Lower lobe of right lung (tissue), 2 donors: ENCODE measurements around the gene AATK. TPM values are rescaled to one million over a fixed set of nuclear protein-coding genes. Genes with fewer than 3 reads are reported as not detected.

Source experiments
- ATAC-seq, 2 donors: fragments of 200-7000 bp; cut with Tn5 transposase; one replicate each; pipeline ENCODE4 v1.9.1; 2020 to 2022; ENCODE audit warnings: mild to moderate bottlenecking in 2 of 2, moderate library complexity in 2 of 2
- DNase-seq: peaks from one replicate; pipeline ENCODE4 v3.0.0-alpha.2; 2020
- H3K27ac ChIP-seq: fragments of 200-600 bp; one replicate; pipeline ENCODE4 v1.8.0; 2022
- H3K27me3 ChIP-seq: fragments of 200-600 bp; one replicate; pipeline ENCODE4 v1.8.0; 2022; ENCODE audit warnings: low read depth
- H3K36me3 ChIP-seq: fragments of 200-600 bp; one replicate; pipeline ENCODE4 v1.8.0; 2022; ENCODE audit warnings: mild to moderate bottlenecking
- H3K4me1 ChIP-seq: fragments of 200-600 bp; one replicate; pipeline ENCODE4 v1.8.0; 2022
- H3K4me3 ChIP-seq: fragments of 200-600 bp; one replicate; pipeline ENCODE4 v1.8.0; 2022; ENCODE audit warnings: mild to moderate bottlenecking
- H3K9me3 ChIP-seq: fragments of 200-600 bp; one replicate; pipeline ENCODE4 v1.8.0; 2022
- CTCF ChIP-seq: fragments of 200-600 bp; IDR thresholded peaks from one replicate; pipeline ENCODE4 v1.8.0; 2022; ENCODE audit warnings: antibody characterized with exemption, mild to moderate bottlenecking
- intact Hi-C: fragments of 100-400 bp; cut with DNase I; formaldehyde crosslinking; loops from one replicate; pipeline ENCODE4 v1.11.0; 2022
- total RNA-seq: library from RNA; stranded (reverse); fragmentation: NEBNext Ultra II Directional; extraction: Animal tissue kit (Norgen Biotek cat#: 25700); gene quantifications from one replicate; pipeline ENCODE4 v1.2.1, GENCODE V29; 2021
- donor health status: DM: no; HTN: yes; CAD: no; lungs with severe emphysema.

AATK gene
- total RNA-seq, 1 donor from 2014 or later, result 64.0 TPM

- peaks cover 62% of the 10 kb centered on the region for H3K4me1 ChIP-seq
- intact Hi-C loops, result no loop called here
These were observed 73.4 kb downstream of the AATK start for GRCh38 chr17:81092518-81093095.

GRCh38 chr17:81091774-81092517, 74.1 kb downstream of the AATK start:
- DNase-seq (no peak), ATAC-seq (no peak)
- no peak overlapping the region for H3K4me3 ChIP-seq
- no peaks in the 10 kb centered on the region for H3K27me3 ChIP-seq
- TF ChIP-seq CTCF, result no peak
- H3K36me3 ChIP-seq, result peaks cover 30% of the 10 kb centered on the region
- peaks cover 62% of the 10 kb centered on the region for H3K4me1 ChIP-seq
- peak overlapping the region; percentile 41 for H3K27ac ChIP-seq
- no peaks in the 10 kb centered on the region for H3K9me3 ChIP-seq
- intact Hi-C loops, result no loop called here

More at GRCh38 chr17:81092518-81093095, 73.4 kb downstream of the AATK start:
- Histone ChIP-seq H3K27ac (peak overlapping the region; percentile 41), H3K4me3 (no peak overlapping the region), H3K27me3 (no peaks in the 10 kb centered on the region), H3K9me3 (no peaks in the 10 kb centered on the region), H3K36me3 (peaks cover 23% of the 10 kb centered on the region)
- ATAC-seq, result no peak
- no peak for TF ChIP-seq CTCF
- no peak for DNase-seq

- no peak for DNase-seq
- no peak for TF ChIP-seq CTCF
- intact Hi-C loops, result no loop called here
- no peak overlapping the region for H3K4me3 ChIP-seq
- no peaks in the 10 kb centered on the region for H3K9me3 ChIP-seq
- H3K4me1 ChIP-seq, result peaks cover 56% of the 10 kb centered on the region
- ATAC-seq, result no peak
- H3K27me3 ChIP-seq, result no peaks in the 10 kb centered on the region
- peaks cover 38% of the 10 kb centered on the region for H3K36me3 ChIP-seq
- peak overlapping the region; percentile 60 for H3K27ac ChIP-seq
These were observed 74.9 kb downstream of the AATK start for GRCh38 chr17:81091154-81091553.

- H3K27me3 ChIP-seq, result no peaks in the 10 kb centered on the region
- peaks cover 50% of the 10 kb centered on the region for H3K4me1 ChIP-seq
- H3K36me3 ChIP-seq, result peaks cover 39% of the 10 kb centered on the region
- intact Hi-C loops, result no loop called here
- H3K27ac ChIP-seq, result peak overlapping the region; percentile 67
- no peak for TF ChIP-seq CTCF
- ATAC-seq, result peak; percentile 67 to 80
- DNase-seq, result peak; percentile 92
- no peaks in the 10 kb centered on the region for H3K9me3 ChIP-seq
- H3K4me3 ChIP-seq, result peak overlapping the region; percentile 11
These were observed 75.5 kb downstream of the AATK start for GRCh38 chr17:81090361-81091136.

GRCh38 chr17:81086789-81087551, 79.1 kb downstream of the AATK start:
- DNase-seq (peak; percentile 79), ATAC-seq (peak in 1 of 2 donors; percentile 8)
- no peaks in the 10 kb centered on the region for H3K27me3 ChIP-seq
- no peaks in the 10 kb centered on the region for H3K9me3 ChIP-seq
- H3K4me3 ChIP-seq, result no peak overlapping the region
- no peak for TF ChIP-seq CTCF
- intact Hi-C loops, result no loop called here
- peaks cover 37% of the 10 kb centered on the region for H3K36me3 ChIP-seq
- peak overlapping the region; percentile 36 for H3K27ac ChIP-seq
- H3K4me1 ChIP-seq, result peaks cover 66% of the 10 kb centered on the region
